ENCODE measurements around the gene CLDND2.

DNA sequence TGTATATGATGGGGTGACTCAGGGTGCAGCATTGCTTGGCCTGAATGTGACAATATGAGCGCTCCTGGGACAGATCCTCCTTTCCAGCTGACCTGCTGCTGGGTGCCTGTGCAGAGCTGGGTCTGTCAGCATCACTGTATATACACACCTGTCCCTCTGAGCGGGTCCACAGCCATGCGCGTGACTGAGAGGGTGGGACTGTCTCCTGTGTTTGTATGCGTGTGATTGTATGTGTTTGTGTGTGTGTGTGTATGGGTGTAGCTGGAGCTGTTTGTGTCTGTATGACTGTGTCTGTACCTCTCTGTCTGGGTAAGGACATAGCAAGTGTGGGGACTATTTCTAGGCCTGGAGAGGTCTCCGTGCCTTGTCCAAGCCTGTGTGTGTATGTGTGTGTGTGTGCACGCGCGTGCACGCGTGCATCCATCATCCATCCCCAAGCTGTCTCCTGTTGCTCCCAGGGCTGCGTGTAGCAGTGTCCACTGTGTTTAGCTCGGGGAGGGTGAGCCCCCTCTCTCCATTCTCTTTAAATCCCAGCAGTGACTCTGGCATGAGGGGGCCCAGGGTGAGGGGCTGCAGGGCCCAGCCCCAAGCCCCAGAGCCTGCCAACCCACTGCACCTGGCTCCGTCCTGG is 49.0 kb downstream of the CLDND2 start:
- TF ChIP-seq SUZ12 (IDR thresholded peaks at IDR 0.05; ENCODE audit: extremely low read depth, insufficient read depth, insufficient read length) (no peak), YY1 (IDR thresholded peaks at IDR 0.05; ENCODE audit: insufficient read depth, insufficient read length) (no peak), ZNF274 (IDR thresholded peaks at IDR 0.05; ENCODE audit: low read depth, low read length) (no peak)
